ENCODE results near the gene GZMM.

- TF ChIP-seq ATF3 (IDR thresholded peaks at IDR 0.05): no peak
- TF ChIP-seq, protein P1, sequence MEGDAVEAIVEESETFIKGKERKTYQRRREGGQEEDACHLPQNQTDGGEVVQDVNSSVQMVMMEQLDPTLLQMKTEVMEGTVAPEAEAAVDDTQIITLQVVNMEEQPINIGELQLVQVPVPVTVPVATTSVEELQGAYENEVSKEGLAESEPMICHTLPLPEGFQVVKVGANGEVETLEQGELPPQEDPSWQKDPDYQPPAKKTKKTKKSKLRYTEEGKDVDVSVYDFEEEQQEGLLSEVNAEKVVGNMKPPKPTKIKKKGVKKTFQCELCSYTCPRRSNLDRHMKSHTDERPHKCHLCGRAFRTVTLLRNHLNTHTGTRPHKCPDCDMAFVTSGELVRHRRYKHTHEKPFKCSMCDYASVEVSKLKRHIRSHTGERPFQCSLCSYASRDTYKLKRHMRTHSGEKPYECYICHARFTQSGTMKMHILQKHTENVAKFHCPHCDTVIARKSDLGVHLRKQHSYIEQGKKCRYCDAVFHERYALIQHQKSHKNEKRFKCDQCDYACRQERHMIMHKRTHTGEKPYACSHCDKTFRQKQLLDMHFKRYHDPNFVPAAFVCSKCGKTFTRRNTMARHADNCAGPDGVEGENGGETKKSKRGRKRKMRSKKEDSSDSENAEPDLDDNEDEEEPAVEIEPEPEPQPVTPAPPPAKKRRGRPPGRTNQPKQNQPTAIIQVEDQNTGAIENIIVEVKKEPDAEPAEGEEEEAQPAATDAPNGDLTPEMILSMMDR (IDR thresholded peaks at IDR 0.05 in 2 of 3, conservative IDR thresholded peaks at IDR 0.05 in 1 of 3; ENCODE audit: borderline replicate concordance in 1 of 3, insufficient read depth in 1 of 3, low read depth in 2 of 3, low read length in 2 of 3): no peak
- TF ChIP-seq, protein P2, sequence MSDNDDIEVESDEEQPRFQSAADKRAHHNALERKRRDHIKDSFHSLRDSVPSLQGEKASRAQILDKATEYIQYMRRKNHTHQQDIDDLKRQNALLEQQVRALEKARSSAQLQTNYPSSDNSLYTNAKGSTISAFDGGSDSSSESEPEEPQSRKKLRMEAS (IDR thresholded peaks at IDR 0.05): no peak
- TF ChIP-seq POLR2A (IDR thresholded peaks at IDR 0.05; ENCODE audit: borderline replicate concordance, extremely low read depth, insufficient read depth, insufficient read length): no peak
- no peak for TF ChIP-seq SP1 (IDR thresholded peaks at IDR 0.05; ENCODE audit: low read depth)
- TF ChIP-seq SIN3A (IDR thresholded peaks at IDR 0.05; ENCODE audit: low read depth): no peak
- no peak for TF ChIP-seq EZH2 (IDR thresholded peaks at IDR 0.05)
- TF ChIP-seq RAD21 (IDR thresholded peaks at IDR 0.05; ENCODE audit: low read depth): no peak
- TF ChIP-seq POLR2AphosphoS5 (IDR thresholded peaks at IDR 0.05; ENCODE audit: low read depth, low read length): no peak
- no peak for TF ChIP-seq ZNF274 (IDR thresholded peaks at IDR 0.05; ENCODE audit: low read depth, low read length)
- TF ChIP-seq TCF7L2 (IDR thresholded peaks at IDR 0.05; ENCODE audit: borderline replicate concordance, extremely low read depth, insufficient read depth, insufficient read length): no peak
- TF ChIP-seq JUND (IDR thresholded peaks at IDR 0.05): no peak
- TF ChIP-seq, protein P3, sequence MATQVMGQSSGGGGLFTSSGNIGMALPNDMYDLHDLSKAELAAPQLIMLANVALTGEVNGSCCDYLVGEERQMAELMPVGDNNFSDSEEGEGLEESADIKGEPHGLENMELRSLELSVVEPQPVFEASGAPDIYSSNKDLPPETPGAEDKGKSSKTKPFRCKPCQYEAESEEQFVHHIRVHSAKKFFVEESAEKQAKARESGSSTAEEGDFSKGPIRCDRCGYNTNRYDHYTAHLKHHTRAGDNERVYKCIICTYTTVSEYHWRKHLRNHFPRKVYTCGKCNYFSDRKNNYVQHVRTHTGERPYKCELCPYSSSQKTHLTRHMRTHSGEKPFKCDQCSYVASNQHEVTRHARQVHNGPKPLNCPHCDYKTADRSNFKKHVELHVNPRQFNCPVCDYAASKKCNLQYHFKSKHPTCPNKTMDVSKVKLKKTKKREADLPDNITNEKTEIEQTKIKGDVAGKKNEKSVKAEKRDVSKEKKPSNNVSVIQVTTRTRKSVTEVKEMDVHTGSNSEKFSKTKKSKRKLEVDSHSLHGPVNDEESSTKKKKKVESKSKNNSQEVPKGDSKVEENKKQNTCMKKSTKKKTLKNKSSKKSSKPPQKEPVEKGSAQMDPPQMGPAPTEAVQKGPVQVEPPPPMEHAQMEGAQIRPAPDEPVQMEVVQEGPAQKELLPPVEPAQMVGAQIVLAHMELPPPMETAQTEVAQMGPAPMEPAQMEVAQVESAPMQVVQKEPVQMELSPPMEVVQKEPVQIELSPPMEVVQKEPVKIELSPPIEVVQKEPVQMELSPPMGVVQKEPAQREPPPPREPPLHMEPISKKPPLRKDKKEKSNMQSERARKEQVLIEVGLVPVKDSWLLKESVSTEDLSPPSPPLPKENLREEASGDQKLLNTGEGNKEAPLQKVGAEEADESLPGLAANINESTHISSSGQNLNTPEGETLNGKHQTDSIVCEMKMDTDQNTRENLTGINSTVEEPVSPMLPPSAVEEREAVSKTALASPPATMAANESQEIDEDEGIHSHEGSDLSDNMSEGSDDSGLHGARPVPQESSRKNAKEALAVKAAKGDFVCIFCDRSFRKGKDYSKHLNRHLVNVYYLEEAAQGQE (IDR thresholded peaks at IDR 0.05; ENCODE audit: low read depth): no peak
Observed at GRCh38 chr19:513368-514165, 30.3 kb upstream of the GZMM start.

Data from HCT116 (cell line).